GM20000 (cell line): ENCODE results near the gene OR2AG2.

ENCODE experiments used
- DNase-seq: peaks from one replicate; pipeline ENCODE4 v3.0.0; 2012; ENCODE audit warnings: low spot score
- TF ChIP-seq, protein P1 (sequence below): IDR thresholded peaks from 2 replicates; pipeline ENCODE4 v1.5.1; 2012; ENCODE audit warnings: mild to moderate bottlenecking, control low read depth; ENCODE audit errors: extremely low read depth, missing control alignments

OR2AG2 gene

DNA sequence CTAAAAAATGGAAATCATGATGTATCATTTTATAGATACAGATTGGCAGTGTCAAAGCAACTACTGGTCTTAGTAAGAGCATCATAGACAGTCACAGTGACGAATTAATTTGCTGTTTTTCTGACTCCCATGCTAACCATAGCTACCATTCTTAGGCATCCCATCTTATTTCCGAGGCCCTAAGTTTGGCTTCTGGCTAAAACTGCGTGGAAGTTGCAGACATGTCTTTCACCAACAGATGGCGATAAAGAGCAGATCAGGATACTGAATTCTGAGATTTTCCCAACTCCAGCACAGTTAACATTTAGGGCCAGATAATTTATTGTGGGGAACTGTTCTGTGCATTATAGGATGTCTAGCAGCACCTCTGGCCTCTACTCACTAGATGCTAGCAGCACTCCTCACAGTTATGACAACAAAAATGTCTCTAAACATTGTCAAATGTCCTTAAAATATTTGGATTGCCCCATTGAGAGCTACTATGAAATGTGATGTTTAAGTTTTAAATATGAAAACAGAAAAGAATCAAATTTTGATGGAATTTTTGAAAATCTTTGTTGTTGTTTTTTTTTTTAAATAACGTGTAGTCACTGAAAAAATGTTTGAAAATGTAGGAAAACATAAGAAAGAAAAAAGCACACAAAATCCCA lies 16.3 kb downstream of the OR2AG2 start:
- DNase-seq: peak; percentile 38
- TF ChIP-seq, protein P1, sequence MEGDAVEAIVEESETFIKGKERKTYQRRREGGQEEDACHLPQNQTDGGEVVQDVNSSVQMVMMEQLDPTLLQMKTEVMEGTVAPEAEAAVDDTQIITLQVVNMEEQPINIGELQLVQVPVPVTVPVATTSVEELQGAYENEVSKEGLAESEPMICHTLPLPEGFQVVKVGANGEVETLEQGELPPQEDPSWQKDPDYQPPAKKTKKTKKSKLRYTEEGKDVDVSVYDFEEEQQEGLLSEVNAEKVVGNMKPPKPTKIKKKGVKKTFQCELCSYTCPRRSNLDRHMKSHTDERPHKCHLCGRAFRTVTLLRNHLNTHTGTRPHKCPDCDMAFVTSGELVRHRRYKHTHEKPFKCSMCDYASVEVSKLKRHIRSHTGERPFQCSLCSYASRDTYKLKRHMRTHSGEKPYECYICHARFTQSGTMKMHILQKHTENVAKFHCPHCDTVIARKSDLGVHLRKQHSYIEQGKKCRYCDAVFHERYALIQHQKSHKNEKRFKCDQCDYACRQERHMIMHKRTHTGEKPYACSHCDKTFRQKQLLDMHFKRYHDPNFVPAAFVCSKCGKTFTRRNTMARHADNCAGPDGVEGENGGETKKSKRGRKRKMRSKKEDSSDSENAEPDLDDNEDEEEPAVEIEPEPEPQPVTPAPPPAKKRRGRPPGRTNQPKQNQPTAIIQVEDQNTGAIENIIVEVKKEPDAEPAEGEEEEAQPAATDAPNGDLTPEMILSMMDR: peak; percentile 77

DNA sequence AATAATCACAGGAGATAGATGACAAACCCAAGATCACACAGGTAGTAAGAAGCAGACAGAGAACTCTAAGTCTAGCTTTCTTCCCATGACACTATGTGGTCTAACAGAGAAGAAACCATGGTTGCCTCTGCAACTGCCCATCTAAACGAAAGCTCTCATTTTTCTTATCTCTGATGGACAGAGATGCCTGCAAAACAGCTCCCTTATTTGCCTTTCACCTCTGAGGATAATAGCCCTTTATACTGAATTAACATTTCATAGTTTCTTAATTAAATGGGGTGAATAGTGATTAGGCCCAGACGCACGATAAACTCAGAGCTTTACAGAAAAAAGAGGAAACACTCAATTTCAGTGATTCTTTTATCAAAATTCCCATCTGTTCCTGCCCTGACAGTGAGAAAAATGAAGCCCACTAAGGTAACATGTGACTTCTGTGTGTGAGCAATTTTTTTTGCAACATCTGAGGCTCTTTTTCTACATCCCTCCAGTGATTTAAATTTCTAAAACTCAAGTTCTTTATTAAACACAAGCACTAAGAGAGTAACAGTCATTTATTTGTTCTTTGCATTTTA lies 24.6 kb downstream of the OR2AG2 start:
- TF ChIP-seq, protein P1: no peak
- no peak for DNase-seq

DNA sequence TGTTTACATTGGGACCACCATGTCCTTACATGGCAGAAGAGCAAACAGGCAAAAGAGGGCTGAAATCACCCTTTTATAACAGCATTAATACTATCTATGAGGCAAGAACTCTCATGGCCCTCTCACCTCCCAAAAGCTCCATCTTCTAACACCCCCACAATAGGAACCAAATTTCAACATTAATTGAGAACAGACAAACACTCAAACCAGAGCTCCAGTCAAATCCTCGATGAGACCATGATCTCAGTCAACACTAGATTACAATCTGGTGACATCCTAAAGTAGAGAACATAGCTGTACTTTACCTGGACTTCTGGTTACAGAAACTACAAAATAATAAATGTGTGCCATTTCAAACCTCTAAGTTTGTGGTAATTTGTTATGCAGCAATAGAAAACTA lies 25.1 kb downstream of the OR2AG2 start:
- TF ChIP-seq, protein P1: no peak
- no peak for DNase-seq

DNA sequence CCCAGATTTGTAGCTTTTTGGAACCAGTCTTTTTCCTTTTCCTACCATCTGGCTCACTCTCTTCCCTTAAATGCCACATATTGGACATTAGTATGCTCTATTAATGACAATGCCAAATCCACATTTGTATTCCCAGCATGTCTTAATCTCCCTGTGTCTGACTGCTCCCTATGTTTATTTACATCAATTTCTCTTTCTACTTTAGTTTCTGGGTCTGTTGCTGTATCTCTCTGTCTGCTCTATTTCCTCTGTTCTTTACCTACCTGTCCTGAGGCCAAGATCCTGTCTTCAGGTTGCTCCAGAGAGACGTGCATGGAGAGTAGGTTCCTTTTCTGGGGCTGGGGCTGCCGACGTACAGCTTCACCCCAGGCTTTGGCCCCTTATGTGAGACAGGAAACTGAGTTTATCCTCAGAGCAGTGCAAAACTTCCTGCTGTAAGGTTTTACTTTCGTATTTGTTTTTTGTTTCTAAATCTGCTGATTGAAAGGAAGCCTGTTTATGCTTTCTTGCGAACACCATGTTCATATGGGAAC lies 25.6 kb downstream of the OR2AG2 start:
- DNase-seq: peak; percentile 44
- TF ChIP-seq, protein P1: no peak

DNA sequence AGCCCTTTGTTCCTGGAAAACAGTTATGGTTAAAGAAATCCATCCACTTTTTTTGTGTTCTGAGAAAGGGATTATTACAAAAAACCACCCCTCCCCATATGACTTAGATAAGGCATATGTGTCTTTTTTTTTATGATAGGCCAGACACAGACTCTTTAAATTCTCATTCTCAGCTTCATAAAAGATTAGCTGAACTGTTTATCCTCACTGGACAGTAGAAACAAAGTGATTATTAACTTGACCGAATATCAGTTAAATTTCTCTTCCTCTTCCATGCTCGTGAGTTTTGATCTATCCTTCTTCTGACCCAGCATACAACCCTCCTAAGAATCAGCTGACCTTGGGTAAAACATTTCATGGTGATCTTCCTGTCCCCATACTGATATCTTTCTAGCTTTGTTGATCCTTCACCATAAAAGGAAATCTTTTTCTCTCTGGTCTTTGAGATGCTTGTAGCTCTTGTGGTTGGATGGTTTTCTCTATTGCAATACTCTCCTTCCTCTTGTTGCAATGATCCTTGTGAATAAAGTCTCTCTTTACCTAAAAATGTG lies 26.2 kb downstream of the OR2AG2 start:
- TF ChIP-seq, protein P1: no peak
- peak; percentile 36 for DNase-seq

DNA sequence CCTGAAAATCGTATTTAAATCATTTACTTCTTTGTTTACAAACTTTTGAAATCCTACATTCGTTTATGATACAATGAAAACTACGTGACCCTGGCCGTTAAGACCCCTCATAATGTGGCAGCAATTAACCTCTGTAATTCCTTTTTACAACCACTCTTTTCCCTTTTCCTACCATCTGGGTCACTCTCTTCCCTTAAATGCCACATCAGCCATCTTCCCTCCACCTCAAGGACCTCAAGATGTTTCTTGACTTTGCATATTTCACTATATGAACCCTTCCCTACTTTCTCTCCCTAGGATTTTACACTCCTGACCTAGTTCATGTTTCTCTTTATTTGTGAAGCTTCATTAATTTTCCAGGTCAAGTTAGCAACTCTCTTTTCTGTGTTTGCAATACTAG lies 26.8 kb downstream of the OR2AG2 start:
- TF ChIP-seq, protein P1: no peak
- no peak for DNase-seq

DNA sequence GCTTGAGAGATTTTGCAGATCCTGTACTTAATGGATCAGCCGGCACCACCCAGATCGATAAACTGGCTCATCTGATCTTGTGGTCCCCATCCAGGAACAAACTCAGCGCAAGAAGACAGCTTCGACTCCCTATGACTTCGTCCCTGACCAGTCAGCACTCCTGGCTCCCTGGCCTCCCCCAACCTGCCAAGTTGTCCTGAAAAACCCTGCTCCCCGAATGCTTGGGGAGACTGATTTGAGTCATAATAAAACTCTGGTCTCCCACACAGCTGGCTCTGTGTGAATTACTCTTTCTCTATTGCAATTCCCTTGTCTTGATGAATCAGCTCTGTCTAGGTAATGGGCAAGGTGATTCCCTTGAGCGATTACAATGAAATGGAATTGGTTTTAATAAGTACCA lies 29.5 kb downstream of the OR2AG2 start:
- DNase-seq: no peak
- TF ChIP-seq, protein P1: no peak
